Liver (tissue), 9 donors: Measurements from ENCODE around the gene DRC1. TPM values are rescaled to one million over a fixed set of nuclear protein-coding genes. Genes with fewer than 3 reads are reported as not detected.

ENCODE experiments used
- DNase-seq: peaks from one replicate; pipeline ENCODE4 v3.0.0-alpha.2; 2017; ENCODE audit warnings: low spot score
- H3K27ac ChIP-seq, 2 donors: one replicate each; pipeline ENCODE4 v1.7.0; 2013; ENCODE audit warnings: inconsistent platforms in 2 of 2, low read length in 2 of 2, control low read depth in 1 of 2, low read depth in 1 of 2, mild to moderate bottlenecking in 1 of 2
- H3K27me3 ChIP-seq, 4 donors: one replicate each; pipeline versions ENCODE4 v1.6.1 to v1.7.0; 2013; ENCODE audit warnings: low read length in 3 of 4, inconsistent platforms in 1 of 4, mild to moderate bottlenecking in 1 of 4, moderate library complexity in 1 of 4; ENCODE audit not compliant: control insufficient read depth in 4 of 4, insufficient read depth in 4 of 4
- H3K36me3 ChIP-seq, 4 donors: one replicate each; pipeline versions ENCODE4 v1.6.1 to v1.7.0; 2013; ENCODE audit warnings: low read length in 3 of 4, mild to moderate bottlenecking in 3 of 4, low read depth in 1 of 4, moderate library complexity in 1 of 4; ENCODE audit not compliant: control insufficient read depth in 4 of 4, insufficient read depth in 3 of 4
- H3K4me1 ChIP-seq, 4 donors: one replicate each; pipeline versions ENCODE4 v1.6.1 to v1.7.0; 2013; ENCODE audit warnings: low read length in 3 of 4, mild to moderate bottlenecking in 3 of 4, moderate library complexity in 1 of 4; ENCODE audit not compliant: control insufficient read depth in 4 of 4, insufficient read depth in 4 of 4
- H3K4me3 ChIP-seq, 3 donors: one replicate each; pipeline versions ENCODE4 v1.6.1 to v1.7.0; 2013; ENCODE audit warnings: low read length in 3 of 3, control low read depth in 1 of 3, low read depth in 1 of 3, mild to moderate bottlenecking in 1 of 3
- H3K9ac ChIP-seq, 2 donors: one replicate each; pipeline ENCODE4 v1.7.0; 2013; ENCODE audit warnings: low read length in 2 of 2, mild to moderate bottlenecking in 2 of 2, moderate library complexity in 2 of 2, control low read depth in 1 of 2, low read depth in 1 of 2
- H3K9me3 ChIP-seq, 4 donors: one replicate each; pipeline versions ENCODE4 v1.6.1 to v1.7.0; 2013; ENCODE audit warnings: low read length in 3 of 4; ENCODE audit not compliant: control insufficient read depth in 4 of 4
- ATF3 ChIP-seq: IDR thresholded peaks from 2 replicates; pipeline ENCODE4 v1.6.1; 2016; ENCODE audit warnings: antibody characterized with exemption
- CTCF ChIP-seq: fragments of 150-350 bp; IDR thresholded peaks from 2 replicates; pipeline ENCODE4 v1.5.1; 2017; ENCODE audit warnings: improper control_type of control experiment, low read depth, low read length; ENCODE audit not compliant: missing input control
- FOXA1 ChIP-seq: IDR thresholded peaks from 2 replicates; pipeline ENCODE4 v1.6.1; 2016; ENCODE audit warnings: antibody characterized with exemption
- FOXA2 ChIP-seq: IDR thresholded peaks from 2 replicates; pipeline ENCODE4 v1.6.1; 2016; ENCODE audit warnings: antibody characterized with exemption
- GABPA ChIP-seq, 2 donors: IDR thresholded peaks in 1 of 2; conservative IDR thresholded peaks in 1 of 2; 2 replicates each; pipeline ENCODE4 v1.6.1; 2016; ENCODE audit warnings: antibody characterized with exemption in 2 of 2, mild to moderate bottlenecking in 1 of 2, moderate library complexity in 1 of 2
- HNF4A ChIP-seq, 2 donors: conservative IDR thresholded peaks; 2 replicates each; pipeline ENCODE4 v1.6.1; 2016; ENCODE audit warnings: antibody characterized with exemption in 2 of 2, mild to moderate bottlenecking in 2 of 2
- HNF4G ChIP-seq: IDR thresholded peaks from 2 replicates; pipeline ENCODE4 v1.6.1; 2016; ENCODE audit warnings: antibody characterized with exemption
- JUND ChIP-seq, 2 donors: IDR thresholded peaks; 2 replicates each; pipeline ENCODE4 v1.6.1; 2016; ENCODE audit warnings: antibody characterized with exemption in 2 of 2
- MAX ChIP-seq: IDR thresholded peaks from 2 replicates; pipeline ENCODE4 v1.6.1; 2016; ENCODE audit warnings: antibody characterized with exemption
- NR2F2 ChIP-seq: IDR thresholded peaks from 2 replicates; pipeline ENCODE4 v1.6.1; 2016; ENCODE audit warnings: antibody characterized with exemption
- RAD21 ChIP-seq, 2 donors: IDR thresholded peaks; 2 replicates each; pipeline ENCODE4 v1.6.1; 2016; ENCODE audit warnings: antibody characterized with exemption in 2 of 2, mild to moderate bottlenecking in 2 of 2
- REST ChIP-seq: IDR thresholded peaks from 2 replicates; pipeline ENCODE4 v1.6.1; 2016; ENCODE audit warnings: antibody characterized with exemption, mild to moderate bottlenecking
- RXRA ChIP-seq, 2 donors: IDR thresholded peaks; 2 replicates each; pipeline ENCODE4 v1.6.1; 2017 to 2018; ENCODE audit warnings: antibody characterized with exemption in 2 of 2, mild to moderate bottlenecking in 1 of 2
- TAF1 ChIP-seq: conservative IDR thresholded peaks from 2 replicates; pipeline ENCODE4 v1.6.1; 2016; ENCODE audit warnings: antibody characterized with exemption, mild to moderate bottlenecking
- YY1 ChIP-seq: IDR thresholded peaks from 2 replicates; pipeline ENCODE4 v1.6.1; 2016; ENCODE audit warnings: antibody characterized with exemption, mild to moderate bottlenecking
- ZBTB33 ChIP-seq: IDR thresholded peaks from 2 replicates; pipeline ENCODE4 v1.6.1; 2016; ENCODE audit warnings: antibody characterized with exemption
- WGBS: extraction: QIAGEN DNeasy Blood & Tissue Kit; methylation state at CpG from one replicate; pipeline ENCODE4 v1.1.7; 2013; 5-methylcytosine and 5-hydroxymethylcytosine counted together
- polyA plus RNA-seq, 2 donors: library from polyadenylated mRNA; stranded (reverse) in 1 of 2; unstranded in 1 of 2; fragments of 200-250 nt in 1 of 2; fragments of >200 nt in 1 of 2; fragmentation: Nextera tagmentation in 1 of 2; extraction: Ambion mirVana in 1 of 2; gene quantifications; one replicate each; pipeline versions ENCODE4 v1.2.1 to v1.2.3, GENCODE V29; 2013 to 2015
- total RNA-seq, 2 donors: library from RNA; depleted of rRNA; stranded (reverse); fragments of >200 nt; gene quantifications; one replicate each; pipeline ENCODE4 v1.2.3, GENCODE V29; 2014
- donor health status: healthy.
- donor health status: healthy.
- donor health status: healthy.
- donor health status: healthy.
- donor health status: healthy.

DRC1 gene
- total and polyA plus RNA-seq, 4 donors, result 0.28 TPM; not detected in 3

- TF ChIP-seq MAX (no peak), ZBTB33 (no peak), TAF1 (no peak), FOXA2 (no peak), GABPA (IDR thresholded peaks at IDR 0.05 in 1 of 2, conservative IDR thresholded peaks at IDR 0.05 in 1 of 2) (no peak)
Measured at GRCh38 chr2:26450031-26450635, 48.4 kb downstream of the DRC1 start (continued).

- H3K27me3 ChIP-seq, result peaks cover 0 to 3% (median 0%) of the 10 kb centered on the region in 4 donors
- no peaks in the 10 kb centered on the region for H3K36me3 ChIP-seq
- TF ChIP-seq NR2F2, result no peak
- no peak for TF ChIP-seq GABPA (IDR thresholded peaks at IDR 0.05 in 1 of 2, conservative IDR thresholded peaks at IDR 0.05 in 1 of 2)
- no peak for TF ChIP-seq YY1
- TF ChIP-seq FOXA2, result no peak
- TF ChIP-seq MAX, result no peak
- no peak for TF ChIP-seq FOXA1
- no peak for TF ChIP-seq HNF4G
- H3K9me3 ChIP-seq, result no peaks in the 10 kb centered on the region
- H3K9ac ChIP-seq, result no peak overlapping the region
- 98% methylated on average over 1 of the region's 1 CpG for WGBS
- no peak for DNase-seq
- H3K4me1 ChIP-seq, result peaks cover 0 to 3% (median 0%) of the 10 kb centered on the region in 4 donors
- H3K4me3 ChIP-seq, result no peak overlapping the region
- H3K27ac ChIP-seq, result no peak overlapping the region
Measured at GRCh38 chr2:26451700-26452099, 50.0 kb downstream of the DRC1 start.

- H3K9me3 ChIP-seq, result no peaks in the 10 kb centered on the region
- TF ChIP-seq ZBTB33 (no peak), NR2F2 (no peak), REST (no peak), GABPA (IDR thresholded peaks at IDR 0.05 in 1 of 2, conservative IDR thresholded peaks at IDR 0.05 in 1 of 2) (no peak), RAD21 (IDR thresholded peaks at IDR 0.05) (no peak), HNF4A (conservative IDR thresholded peaks at IDR 0.05) (no peak), RXRA (IDR thresholded peaks at IDR 0.05) (no peak), CTCF (no peak), FOXA1 (no peak), FOXA2 (no peak), JUND (IDR thresholded peaks at IDR 0.05) (no peak), YY1 (no peak), HNF4G (no peak), TAF1 (no peak), ATF3 (no peak), MAX (no peak)
- peaks cover 0 to 3% (median 0%) of the 10 kb centered on the region in 4 donors for H3K27me3 ChIP-seq
- 87% methylated on average over 11 of the region's 11 CpGs for WGBS
- no peak for DNase-seq
- H3K4me1 ChIP-seq, result peaks cover 0 to 6% (median 0%) of the 10 kb centered on the region in 4 donors
- H3K9ac ChIP-seq, result no peak overlapping the region
- no peak overlapping the region for H3K27ac ChIP-seq
- H3K36me3 ChIP-seq, result no peaks in the 10 kb centered on the region
- no peak overlapping the region for H3K4me3 ChIP-seq
Measured at GRCh38 chr2:26453421-26454329, 52.0 kb downstream of the DRC1 start.
